ENCODE results near the gene COA1. TPM values are rescaled to one million over a fixed set of nuclear protein-coding genes. Genes with fewer than 3 reads are reported as not detected.

COA1 gene
- total RNA-seq, 1 donor from 2014 or later, result 79.0 TPM

DNA sequence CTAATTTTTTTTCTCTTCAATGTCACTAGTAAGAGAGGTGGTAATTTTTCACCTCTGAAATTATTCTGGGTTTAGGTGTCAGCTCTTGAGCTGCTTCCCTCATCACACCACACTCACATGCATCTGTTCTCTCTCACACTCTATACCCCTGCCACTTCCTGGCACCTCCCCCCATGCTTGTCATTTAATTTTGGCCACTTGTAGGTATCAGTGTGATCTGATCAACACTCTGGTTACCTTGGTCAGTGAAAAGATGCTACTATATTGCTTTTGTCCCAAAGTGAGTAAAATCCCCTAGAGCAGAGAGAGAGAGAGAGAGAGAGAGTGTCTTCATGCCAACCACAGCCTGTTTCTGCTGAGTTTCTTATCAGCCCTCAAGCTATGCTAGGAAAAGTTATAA lies 103.9 kb downstream of the COA1 start:
- Mint-ChIP-seq H3K36me3 (ENCODE audit: low read depth) (peaks cover 74% of the 10 kb centered on the region), H3K4me3 (peak overlapping the region; percentile 6)

GRCh38 chr7:43624156-43624555 lies 105.2 kb downstream of the COA1 start:
- Mint-ChIP-seq H3K27ac (no peak overlapping the region), H3K4me1 (peaks cover 61% of the 10 kb centered on the region), H3K4me3 (no peak overlapping the region), H3K9me3 (no peaks in the 10 kb centered on the region), H3K36me3 (ENCODE audit: low read depth) (peaks cover 69% of the 10 kb centered on the region), H3K27me3 (no peaks in the 10 kb centered on the region)
- no peak for DNase-seq
- intact Hi-C loops (cut with micrococcal nuclease), result no loop called here

More for the DNA sequence above, 103.9 kb downstream of the COA1 start:
- Mint-ChIP-seq H3K27ac (peak overlapping the region; percentile 71), H3K27me3 (no peaks in the 10 kb centered on the region), H3K4me1 (peaks cover 66% of the 10 kb centered on the region), H3K9me3 (no peaks in the 10 kb centered on the region)
- intact Hi-C loops (cut with micrococcal nuclease), result no loop called here
- DNase-seq, result peak; percentile 74

DNA sequence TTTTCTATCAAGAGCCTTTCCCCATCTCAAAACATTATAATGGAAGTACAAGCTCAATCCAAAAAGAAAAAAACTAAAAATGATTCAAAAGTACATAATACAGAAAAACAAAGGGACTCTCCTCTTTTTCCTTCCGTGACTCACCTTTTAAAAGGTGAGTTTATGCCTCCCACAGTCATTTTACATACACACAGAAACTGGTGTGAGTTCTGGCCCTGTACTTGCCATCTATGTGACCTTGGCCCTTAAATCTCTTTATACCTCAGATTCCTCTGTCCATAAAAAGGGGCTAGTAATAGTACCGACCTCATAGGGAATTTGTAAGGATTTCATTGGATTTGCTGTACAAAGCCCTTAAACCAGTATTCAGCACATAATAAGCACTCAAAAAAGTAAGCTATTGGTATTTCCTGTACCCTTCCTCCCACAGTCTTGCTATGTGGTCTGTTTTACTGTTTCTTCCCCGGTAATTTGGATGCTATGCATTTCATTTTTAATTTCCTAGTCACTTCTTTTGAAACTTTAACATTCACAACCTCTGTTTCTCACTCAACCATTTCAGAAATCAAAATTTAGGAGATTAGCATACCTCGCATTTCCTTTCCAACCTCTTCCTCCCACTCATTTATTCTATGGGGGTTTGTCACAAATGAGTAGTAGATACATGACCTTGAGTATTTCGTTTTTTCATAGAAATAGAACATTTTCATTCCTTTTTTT lies 107.4 kb downstream of the COA1 start:
- Mint-ChIP-seq H3K27ac (peak overlapping the region; percentile 61), H3K36me3 (ENCODE audit: low read depth) (peaks cover 49% of the 10 kb centered on the region), H3K4me1 (peaks cover 45% of the 10 kb centered on the region), H3K9me3 (no peaks in the 10 kb centered on the region), H3K27me3 (no peaks in the 10 kb centered on the region), H3K4me3 (peak overlapping the region; percentile 59)
- intact Hi-C loops (cut with micrococcal nuclease), result loop anchor here (1.0 to 2.0 kb wide), 5 partner anchors 9 to 79 kb away; no protein-coding TSS in a partner anchor
- no peak for DNase-seq

GRCh38 chr7:43619213-43620012 lies 109.9 kb downstream of the COA1 start:
- no peak overlapping the region for H3K27ac Mint-ChIP-seq
- intact Hi-C loops (cut with micrococcal nuclease), result no loop called here

DNA sequence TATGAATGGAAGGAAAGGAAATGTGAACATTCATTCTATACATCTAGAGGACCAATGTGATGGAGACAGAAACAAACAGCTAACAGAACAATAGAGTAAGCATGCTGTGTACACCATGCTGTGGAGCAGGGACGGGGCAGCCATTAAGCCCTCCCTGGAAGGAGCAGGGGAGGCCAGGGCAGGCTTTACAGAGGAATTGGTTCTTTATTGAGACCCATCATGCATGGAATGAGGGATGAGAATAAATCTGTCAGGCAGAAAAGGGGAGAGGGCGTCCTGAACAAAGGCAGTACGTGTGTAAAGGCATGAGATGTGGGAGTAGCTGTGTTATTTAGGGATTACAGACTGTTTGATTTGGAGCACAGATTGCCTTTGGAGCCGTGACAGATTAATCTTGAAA lies 111.2 kb downstream of the COA1 start:
- peaks cover 43% of the 10 kb centered on the region for H3K36me3 Mint-ChIP-seq (ENCODE audit: low read depth)
- H3K4me1 Mint-ChIP-seq, result peaks cover 39% of the 10 kb centered on the region
- DNase-seq, result no peak
- H3K9me3 Mint-ChIP-seq, result no peaks in the 10 kb centered on the region
- H3K4me3 Mint-ChIP-seq, result no peak overlapping the region
- no peaks in the 10 kb centered on the region for H3K27me3 Mint-ChIP-seq
- intact Hi-C loops (cut with micrococcal nuclease), result no loop called here
- no peak overlapping the region for H3K27ac Mint-ChIP-seq

More at GRCh38 chr7:43619213-43620012, 109.9 kb downstream of the COA1 start:
- Mint-ChIP-seq H3K27me3 (no peaks in the 10 kb centered on the region), H3K36me3 (ENCODE audit: low read depth) (peaks cover 44% of the 10 kb centered on the region), H3K4me1 (peaks cover 37% of the 10 kb centered on the region), H3K4me3 (no peak overlapping the region), H3K9me3 (no peaks in the 10 kb centered on the region)
- DNase-seq, result no peak

DNA sequence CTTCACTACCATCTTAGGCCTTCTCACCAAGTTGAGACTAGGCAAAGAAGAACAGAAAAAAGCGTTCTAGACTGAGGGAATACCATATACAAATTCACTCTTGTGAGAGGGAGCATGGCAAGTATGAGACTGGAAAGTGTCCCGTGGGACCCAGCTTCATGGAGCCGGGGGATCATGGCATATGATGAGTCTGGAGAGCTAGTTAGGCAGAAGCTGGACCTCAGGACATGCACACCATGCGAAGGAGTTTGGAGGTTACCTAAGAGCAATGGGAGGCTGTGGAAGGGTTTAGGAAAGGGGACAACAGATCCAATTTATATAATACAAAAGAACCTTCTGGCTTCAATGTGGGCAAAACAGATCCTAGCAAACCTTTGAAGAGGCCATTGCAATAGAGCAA lies 112.3 kb downstream of the COA1 start:
- H3K4me3 Mint-ChIP-seq, result no peak overlapping the region
- DNase-seq, result no peak
- peaks cover 40% of the 10 kb centered on the region for H3K36me3 Mint-ChIP-seq (ENCODE audit: low read depth)
- intact Hi-C loops (cut with micrococcal nuclease), result no loop called here
- H3K9me3 Mint-ChIP-seq, result no peaks in the 10 kb centered on the region
- H3K4me1 Mint-ChIP-seq, result peaks cover 37% of the 10 kb centered on the region
- H3K27me3 Mint-ChIP-seq, result no peaks in the 10 kb centered on the region
- no peak overlapping the region for H3K27ac Mint-ChIP-seq

DNA sequence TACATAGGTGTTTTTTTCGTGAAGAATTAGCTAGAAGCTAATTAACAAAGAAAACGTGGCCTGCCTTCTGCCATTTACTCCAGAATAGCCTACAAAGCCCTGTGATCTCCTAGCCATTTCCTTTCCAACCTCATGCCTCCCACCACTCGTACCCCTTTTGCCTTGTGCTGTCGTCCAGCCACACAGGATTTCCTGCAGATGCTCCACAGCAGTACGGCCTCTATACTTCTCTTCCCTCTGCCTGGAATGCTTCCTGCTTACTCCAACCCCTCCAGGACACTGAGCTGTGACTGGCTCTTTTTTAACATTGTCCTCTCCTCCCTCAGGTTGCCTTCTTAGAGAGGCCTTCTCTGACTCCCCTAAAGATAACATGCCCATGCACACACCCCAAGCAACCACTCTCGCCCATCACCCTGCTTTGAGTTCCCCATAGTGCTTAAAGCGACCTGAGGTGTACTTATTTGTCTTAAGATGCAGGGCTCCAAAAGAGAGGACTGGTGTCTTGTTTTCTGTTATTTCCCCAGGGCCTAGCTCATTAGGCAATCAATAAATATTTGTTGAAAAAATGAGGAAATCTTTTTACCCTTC lies 113.7 kb downstream of the COA1 start:
- no peak overlapping the region for H3K4me3 Mint-ChIP-seq
- peak overlapping the region; percentile 39 for H3K27ac Mint-ChIP-seq
- DNase-seq, result no peak
- peaks cover 40% of the 10 kb centered on the region for H3K36me3 Mint-ChIP-seq (ENCODE audit: low read depth)
- H3K9me3 Mint-ChIP-seq, result no peaks in the 10 kb centered on the region
- H3K4me1 Mint-ChIP-seq, result peaks cover 32% of the 10 kb centered on the region
- no peaks in the 10 kb centered on the region for H3K27me3 Mint-ChIP-seq
- intact Hi-C loops (cut with micrococcal nuclease), result no loop called here

DNA sequence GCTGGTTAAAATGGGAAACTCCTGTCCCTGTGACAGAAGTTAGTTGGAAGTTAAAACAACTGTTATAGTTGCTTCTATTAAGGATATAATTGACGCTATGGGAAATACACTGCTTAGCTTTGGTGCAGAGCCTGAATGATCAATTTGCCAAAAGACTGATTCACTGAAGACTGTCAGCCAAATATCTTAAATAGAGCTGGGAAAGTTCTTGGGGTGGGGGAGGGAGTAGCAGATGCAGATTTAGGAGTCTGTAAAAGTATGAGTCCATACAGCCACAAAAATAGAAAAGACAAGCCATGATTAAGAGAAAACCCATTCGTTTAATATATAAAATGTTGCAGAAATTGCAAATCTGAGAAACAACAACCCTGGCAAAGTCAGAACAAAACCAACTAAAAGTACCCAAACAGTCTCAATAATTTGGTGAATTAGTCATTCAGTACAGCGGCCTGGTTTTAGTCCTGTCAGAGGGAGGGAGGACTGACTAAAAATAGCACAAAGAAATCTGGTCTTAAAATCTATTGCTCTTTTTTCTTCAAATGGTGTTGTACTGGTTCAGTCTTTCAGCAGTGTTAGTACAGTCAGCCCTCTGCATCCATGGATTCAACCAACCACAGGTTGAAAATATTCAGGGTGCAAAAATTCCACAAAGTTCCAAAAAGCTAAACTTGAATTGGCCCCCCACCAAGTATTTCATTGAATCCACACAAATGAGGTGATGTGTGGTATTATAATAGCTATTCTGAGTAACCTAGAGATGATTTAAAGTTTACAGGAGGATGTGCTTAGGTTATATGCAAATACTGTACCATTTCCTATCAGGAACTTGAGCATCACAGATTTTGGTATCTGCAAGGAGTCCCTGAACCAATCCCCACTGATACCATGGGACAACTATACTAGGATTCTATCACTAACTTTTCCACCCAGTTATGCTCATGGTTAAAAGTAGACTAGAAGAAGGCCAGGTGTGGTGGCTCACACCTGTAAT lies 116.4 kb downstream of the COA1 start:
- Mint-ChIP-seq H3K27ac (peak overlapping the region; percentile 74), H3K27me3 (no peaks in the 10 kb centered on the region), H3K4me3 (peak overlapping the region; percentile 29), H3K36me3 (ENCODE audit: low read depth) (peaks cover 62% of the 10 kb centered on the region), H3K4me1 (peaks cover 39% of the 10 kb centered on the region), H3K9me3 (no peaks in the 10 kb centered on the region)
- DNase-seq, result peak; percentile 59
- intact Hi-C loops (cut with micrococcal nuclease), result loop anchor here (1.0 kb wide), 4 partner anchors 8 to 35 kb away; no protein-coding TSS in a partner anchor

DNA sequence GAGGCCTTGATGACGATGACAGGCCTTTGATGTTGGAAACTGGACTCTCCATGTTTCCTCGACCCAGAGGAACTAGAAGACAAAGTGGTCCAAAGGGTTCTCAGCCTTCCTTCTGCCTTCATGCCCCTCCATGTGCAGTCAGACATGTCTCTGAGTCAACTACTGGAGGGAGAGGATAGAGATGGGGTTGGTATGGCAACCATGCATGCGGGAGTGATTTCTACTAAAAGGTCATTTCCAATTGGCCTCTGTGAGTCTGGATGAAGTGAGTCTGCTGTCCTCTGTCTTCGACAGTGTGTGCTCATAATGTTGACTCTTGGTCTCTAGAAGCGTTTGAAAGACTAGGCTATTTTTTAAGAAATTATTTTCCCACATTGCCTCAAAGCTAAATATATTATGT lies 117.2 kb downstream of the COA1 start:
- Mint-ChIP-seq H3K9me3 (no peaks in the 10 kb centered on the region), H3K27ac (peak overlapping the region; percentile 60), H3K4me1 (peaks cover 39% of the 10 kb centered on the region), H3K36me3 (ENCODE audit: low read depth) (peaks cover 62% of the 10 kb centered on the region), H3K27me3 (no peaks in the 10 kb centered on the region), H3K4me3 (no peak overlapping the region)
- DNase-seq, result no peak
- intact Hi-C loops (cut with micrococcal nuclease), result loop anchor here (1.0 kb wide), 1 partner anchor 21 kb away; no protein-coding TSS in a partner anchor

DNA sequence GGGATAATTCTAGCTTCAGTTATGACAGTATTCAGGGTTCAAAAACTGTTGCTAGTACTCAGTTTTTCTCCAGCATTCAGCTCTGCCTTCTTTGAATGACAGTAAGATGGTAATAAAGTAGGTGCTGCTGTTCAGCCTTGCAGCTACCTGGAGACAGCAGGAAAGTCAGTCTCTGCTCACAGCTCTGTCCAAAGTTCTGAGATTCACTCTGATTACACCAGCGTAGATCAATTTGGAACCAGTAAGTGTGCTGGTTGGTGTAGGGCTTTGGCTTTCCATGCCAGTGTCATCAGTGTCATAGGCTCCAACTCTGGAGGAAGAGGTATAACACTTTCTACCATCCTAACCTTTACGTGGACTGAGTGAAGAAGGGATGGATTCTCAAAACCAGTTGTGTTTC lies 120.2 kb downstream of the COA1 start:
- Mint-ChIP-seq H3K27ac (peak overlapping the region; percentile 36), H3K4me3 (no peak overlapping the region), H3K36me3 (ENCODE audit: low read depth) (peaks cover 65% of the 10 kb centered on the region), H3K9me3 (peaks cover 4% of the 10 kb centered on the region), H3K4me1 (peaks cover 45% of the 10 kb centered on the region), H3K27me3 (no peaks in the 10 kb centered on the region)
- DNase-seq, result no peak
- intact Hi-C loops (cut with micrococcal nuclease), result no loop called here

- H3K36me3 Mint-ChIP-seq (ENCODE audit: low read depth), result peaks cover 47% of the 10 kb centered on the region
- no peak for DNase-seq
- no peak overlapping the region for H3K27ac Mint-ChIP-seq
- no peaks in the 10 kb centered on the region for H3K27me3 Mint-ChIP-seq
- intact Hi-C loops (cut with micrococcal nuclease), result no loop called here
- H3K9me3 Mint-ChIP-seq, result peaks cover 4% of the 10 kb centered on the region
- no peak overlapping the region for H3K4me3 Mint-ChIP-seq
- peaks cover 29% of the 10 kb centered on the region for H3K4me1 Mint-ChIP-seq
Measured at GRCh38 chr7:43604251-43604650, 125.1 kb downstream of the COA1 start.

DNA sequence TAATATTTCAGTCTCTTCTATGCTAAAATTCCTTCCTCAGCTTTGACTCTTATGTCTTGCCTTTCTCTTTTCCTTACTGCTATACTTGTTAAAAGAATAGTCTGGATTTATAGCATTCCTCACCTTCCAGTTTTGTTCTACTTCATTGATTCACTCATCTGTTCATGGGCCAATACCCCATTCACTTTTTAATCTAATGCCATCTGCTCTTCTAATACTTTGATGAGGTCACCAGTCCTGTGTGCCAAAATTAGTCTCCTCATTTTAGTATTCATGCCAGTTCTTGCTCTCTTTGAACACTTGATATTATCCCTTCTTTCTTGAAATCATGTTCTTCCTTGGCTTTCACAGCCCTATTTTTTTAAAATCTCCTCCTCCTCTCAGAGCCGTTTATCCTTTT lies 127.1 kb downstream of the COA1 start:
- H3K27ac Mint-ChIP-seq, result no peak overlapping the region
- DNase-seq, result no peak
- H3K36me3 Mint-ChIP-seq (ENCODE audit: low read depth), result peaks cover 47% of the 10 kb centered on the region
- H3K4me3 Mint-ChIP-seq, result no peak overlapping the region
- H3K9me3 Mint-ChIP-seq, result peaks cover 4% of the 10 kb centered on the region
- no peaks in the 10 kb centered on the region for H3K27me3 Mint-ChIP-seq
- intact Hi-C loops (cut with micrococcal nuclease), result no loop called here
- peaks cover 26% of the 10 kb centered on the region for H3K4me1 Mint-ChIP-seq

GRCh38 chr7:43600056-43600455 lies 129.3 kb downstream of the COA1 start:
- Mint-ChIP-seq H3K27me3 (no peaks in the 10 kb centered on the region), H3K4me3 (no peak overlapping the region), H3K4me1 (peaks cover 26% of the 10 kb centered on the region), H3K36me3 (ENCODE audit: low read depth) (peaks cover 49% of the 10 kb centered on the region), H3K9me3 (peaks cover 4% of the 10 kb centered on the region), H3K27ac (no peak overlapping the region)
- DNase-seq, result no peak
- intact Hi-C loops (cut with micrococcal nuclease), result no loop called here
